Medulla oblongata (tissue), 1 donor: ENCODE data around the gene FGGY.
"Not testable (repeated sequence)": the region's sequence is repeated elsewhere in the genome, so short reads cannot be mapped to it uniquely, and the experiment has no call there.

Experiments
- DNase-seq: peaks from one replicate; pipeline ENCODE4 v3.0.0-alpha.2; 2015; ENCODE audit errors: extremely low spot score

Gene FGGY

DNA sequence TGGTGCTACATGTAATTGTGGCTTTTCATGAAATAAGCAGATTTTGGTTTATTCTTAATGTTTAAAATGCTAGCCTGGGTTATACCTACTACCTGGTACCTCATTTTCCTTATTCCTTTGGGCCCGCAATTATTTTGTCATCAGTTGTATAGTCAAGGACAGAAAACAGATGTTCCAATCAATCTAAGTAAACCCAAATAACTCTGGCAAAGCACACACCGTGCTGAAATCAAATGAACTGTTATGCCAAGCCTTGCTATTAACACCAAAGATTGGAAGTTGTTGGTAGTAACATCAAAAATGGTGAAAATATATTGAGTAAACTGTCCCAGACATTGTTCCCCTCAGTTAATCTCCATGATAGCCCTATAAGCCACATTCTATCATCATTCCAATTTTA is 248.9 kb downstream of the FGGY start:
- no peak for DNase-seq

DNA sequence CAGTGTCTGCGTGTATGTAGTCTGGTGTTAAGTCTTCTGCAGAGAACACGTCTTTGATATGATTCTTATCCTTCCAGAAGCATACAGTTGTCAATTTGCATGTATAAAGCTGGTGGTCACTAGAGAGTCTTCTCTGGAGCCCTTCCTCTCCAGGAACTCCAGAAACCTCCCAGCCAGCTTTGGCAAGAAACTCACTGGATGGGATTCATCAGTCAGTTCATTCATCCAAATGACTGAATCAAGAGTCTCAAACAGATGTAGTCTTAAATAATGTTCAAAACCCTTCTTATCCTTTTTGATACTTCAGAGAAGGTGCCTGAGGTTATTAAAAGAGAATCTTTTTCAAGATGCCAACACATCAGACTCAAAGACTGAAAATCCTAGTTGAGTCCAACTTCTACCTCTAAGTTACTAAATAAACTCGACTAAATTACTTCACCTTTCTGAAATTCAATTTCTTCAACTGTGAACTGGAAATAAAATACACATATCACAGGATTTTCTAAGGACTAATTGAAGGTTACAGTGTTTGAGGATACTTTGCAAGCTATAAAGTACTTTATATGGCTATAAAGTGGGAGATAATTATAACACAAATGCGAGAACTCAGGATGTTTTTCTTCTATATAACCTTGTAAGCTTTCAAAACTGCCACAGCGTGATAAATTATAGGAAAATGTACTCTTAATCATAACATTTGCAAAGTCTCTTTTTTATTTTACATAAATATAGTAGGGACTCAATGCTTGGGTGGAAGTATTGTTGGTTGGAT is 252.4 kb downstream of the FGGY start:
- no peak for DNase-seq

DNA sequence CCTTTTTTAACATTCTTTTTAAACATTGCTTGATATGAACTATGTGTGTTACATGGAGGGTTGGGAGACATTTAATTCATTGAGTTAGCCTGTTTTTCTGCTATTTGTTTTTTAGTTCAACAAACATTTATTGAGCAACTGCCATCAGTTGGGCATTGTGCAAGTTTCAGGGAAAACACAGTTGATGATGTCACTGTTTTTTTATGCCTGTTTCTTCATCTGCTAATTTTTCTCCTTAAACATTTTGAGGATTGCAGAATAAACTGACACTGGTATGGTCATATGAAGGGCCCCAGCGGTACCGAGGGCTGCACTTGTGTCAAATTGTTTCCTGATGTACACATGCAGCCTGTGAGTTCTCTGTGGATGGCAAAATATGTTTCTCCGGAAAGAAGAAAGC is 253.0 kb downstream of the FGGY start:
- no peak for DNase-seq

DNA sequence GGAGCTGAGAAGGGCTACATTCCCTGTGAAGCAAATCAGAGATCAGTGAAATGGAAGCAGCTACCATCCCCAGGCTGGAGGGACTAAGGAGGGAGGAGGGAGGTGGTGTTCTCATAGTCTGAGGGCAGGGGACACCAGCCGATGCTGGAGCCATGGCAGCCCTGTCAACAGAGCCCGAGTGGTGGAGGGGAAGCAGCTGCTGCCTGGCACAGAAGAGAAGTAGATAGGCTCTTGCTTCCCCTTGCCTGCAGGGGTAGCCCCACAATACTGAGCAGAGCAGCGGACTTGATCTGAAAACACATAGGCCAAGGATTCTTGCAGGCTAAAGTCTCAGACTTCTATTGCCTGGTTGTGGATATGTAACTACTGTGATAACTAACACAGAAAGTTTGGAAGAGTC is 255.1 kb downstream of the FGGY start:
- DNase-seq, result no peak

DNA sequence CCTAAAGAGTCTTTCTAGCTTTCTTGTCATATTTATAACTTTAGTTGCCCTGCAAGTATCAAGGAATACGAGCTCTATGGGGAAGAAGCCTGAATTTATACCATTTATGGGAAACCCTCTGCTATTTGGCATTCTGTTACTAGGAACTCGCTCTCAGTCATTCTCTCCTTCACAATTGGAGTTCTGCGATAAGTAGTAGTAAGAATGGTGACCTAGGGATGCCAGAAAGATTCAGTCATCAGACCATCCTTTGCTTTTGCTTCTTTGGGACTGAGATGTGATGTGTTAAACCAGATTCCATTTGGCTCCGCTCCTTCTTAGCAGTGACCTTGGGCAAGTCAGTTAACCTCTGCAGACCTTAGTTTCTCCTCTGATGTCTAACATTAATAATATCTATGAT is 256.5 kb downstream of the FGGY start:
- DNase-seq, result no peak

DNA sequence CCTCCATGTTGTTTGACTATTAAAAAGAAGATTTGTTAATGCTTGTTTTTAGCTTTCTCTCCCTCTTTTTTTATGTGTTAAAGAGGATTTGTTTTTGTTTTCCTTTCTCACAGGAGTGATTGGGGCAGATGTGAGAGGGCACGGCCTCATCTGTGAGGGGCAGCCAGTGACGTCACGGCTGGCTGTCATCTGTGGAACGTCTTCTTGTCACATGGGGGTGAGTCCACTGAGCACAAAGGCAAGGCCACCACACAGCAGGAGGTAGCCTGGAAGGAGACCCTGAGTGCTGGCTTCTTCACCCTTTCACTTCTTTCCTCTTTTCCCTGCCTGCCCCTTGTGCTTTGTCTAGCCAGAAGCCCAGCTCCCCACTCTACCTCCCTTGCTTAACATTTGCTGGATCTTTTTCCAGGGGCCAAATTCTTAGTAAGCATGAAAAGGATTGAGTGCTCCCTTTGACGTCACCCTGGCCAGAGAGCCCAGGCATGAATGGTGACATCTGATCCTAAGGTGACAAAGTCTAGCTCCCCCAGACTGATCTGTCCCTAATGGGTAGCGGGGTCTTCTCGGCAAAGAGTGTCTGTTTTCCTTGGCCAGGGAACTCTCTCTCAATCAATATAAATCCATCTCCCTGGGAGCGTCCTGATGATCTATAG is 257.2 kb downstream of the FGGY start:
- DNase-seq, result no peak

DNA sequence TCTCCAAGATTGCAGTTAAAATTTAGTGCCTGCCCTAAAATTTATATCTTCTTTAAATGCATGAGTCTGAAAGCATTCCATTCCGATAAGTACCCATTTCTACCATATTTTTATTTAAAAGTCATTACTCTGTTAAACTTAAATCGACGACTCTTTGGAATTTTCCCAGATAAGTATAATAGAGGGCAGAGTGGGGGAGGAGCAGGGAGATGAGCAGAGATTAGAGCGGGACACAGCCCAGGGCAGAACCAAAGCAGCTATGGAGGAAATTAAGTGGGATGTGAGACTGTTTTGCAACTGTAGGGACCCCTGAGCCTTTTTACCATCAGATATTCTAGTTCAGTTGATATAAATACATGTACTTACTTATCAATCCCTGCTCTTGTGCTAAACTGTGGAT is 257.9 kb downstream of the FGGY start:
- DNase-seq, result no peak

DNA sequence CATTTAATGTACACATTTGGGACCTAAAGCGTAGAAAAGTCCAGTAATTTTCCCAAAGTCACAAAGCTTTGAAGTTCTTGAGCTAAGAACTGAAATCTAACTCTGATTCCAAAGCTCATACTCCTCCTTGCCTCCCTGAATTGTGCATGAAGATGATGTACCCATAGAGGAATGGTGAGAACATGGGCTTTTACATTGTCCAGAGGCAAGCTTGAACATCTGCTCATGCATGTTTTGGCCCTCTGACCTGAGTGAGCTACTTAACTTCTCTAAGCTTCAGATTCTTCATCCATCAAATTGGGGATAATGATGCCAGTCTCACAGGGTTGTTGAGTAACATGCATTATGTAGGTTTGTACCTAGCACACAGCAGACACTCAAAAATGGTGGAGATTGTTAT is 259.5 kb downstream of the FGGY start:
- DNase-seq, result no peak

DNA sequence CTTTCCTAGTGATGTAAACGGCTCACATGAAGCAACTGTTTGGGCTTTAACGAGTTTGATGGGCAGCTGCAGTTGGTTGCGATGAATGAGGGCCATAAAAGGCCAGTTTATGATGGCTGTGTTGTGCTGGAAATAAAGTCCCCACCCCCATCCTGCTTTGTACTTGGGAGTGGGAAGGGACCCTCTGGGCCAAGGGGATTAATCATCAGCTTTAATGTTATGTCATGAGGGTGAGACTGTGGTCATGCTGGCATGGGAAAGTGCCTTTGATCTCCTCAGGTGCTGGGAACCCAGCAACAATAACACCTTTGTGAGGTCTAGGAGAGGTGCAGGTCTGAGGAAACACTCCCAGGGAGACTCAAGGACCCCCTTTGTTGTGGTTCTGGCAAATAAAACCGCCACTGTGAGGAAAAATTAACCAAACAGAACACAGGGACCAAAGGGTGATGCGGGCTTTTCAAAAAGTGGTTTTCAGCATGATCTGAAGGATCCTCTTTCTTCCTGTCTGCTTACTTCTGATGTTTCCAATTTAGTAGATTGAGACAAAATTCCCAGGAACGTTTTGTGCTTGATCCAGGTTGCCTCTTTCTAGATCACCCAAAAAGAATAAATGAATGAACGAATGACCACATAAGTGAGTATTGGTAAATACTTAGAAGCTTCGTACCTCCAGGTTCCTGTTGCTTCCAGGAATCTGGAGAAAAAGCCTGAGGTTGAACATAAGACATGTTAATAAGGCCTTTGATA is 260.1 kb downstream of the FGGY start:
- DNase-seq, result no peak

DNA sequence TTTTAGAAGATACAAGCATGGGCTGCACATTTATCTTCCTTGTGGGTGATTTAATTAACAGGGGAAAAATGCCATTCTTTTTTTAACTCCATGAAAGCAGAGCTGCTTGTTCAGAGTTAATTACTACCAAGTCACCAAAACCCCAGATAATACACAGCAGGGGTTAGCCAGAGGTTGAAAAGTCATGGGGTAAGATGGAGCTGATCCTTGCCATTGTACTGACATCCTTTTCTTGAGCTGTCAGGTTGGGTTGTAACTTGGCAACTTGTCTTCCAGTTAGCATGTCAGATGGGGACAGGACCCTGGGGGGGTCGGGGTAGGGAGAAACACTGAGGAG is 260.6 kb downstream of the FGGY start:
- no peak for DNase-seq

DNA sequence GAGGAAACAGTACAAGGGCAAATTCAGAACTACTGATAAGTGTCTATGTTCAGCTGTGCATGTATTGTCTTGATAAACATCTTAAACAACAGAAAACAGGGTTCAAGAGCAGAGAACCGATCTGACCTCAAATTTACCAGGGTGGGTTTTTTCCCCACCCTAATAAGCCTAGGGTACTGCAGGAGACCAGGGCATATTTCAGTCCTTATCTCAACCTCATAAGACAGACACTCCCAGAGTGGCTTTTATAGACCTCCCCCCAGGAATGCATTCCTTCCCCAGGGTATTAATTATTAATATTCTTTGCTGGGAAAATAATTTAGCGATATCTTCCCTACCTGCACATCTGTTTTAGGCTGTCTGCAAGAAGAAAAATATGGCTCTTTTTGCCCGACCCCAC is 261.7 kb downstream of the FGGY start:
- DNase-seq, result not testable (repeated sequence)

DNA sequence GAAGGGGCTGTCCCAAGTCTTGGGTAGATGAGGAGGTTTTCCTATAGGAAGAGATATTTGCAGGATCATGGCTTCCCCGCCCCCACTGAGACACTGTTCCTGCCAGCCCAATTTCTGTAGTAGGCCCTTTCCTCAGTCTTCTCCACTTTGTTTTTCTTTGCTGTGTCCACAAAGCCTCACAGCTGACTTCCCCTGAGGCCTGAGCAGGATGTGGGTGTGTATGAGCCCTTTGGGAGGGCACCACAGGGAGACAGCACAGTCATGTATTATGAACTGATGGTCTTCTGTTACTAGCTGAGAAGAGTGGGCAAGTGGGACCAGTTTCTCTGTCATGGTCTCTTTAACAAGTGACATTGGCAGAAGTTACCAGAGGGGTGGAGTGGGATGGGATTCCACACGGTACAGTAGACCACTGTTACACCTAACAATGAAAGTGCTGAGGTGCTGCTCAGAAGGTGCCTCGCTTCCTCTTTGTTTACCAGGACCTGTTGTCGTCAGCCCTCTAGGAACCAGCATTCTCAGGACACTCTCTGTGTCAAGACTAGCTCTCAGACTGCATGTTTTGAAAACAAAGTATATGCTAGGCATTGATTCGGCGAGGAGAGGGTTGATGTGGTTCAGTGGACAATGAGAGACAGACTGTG is 264.0 kb downstream of the FGGY start:
- DNase-seq, result no peak

DNA sequence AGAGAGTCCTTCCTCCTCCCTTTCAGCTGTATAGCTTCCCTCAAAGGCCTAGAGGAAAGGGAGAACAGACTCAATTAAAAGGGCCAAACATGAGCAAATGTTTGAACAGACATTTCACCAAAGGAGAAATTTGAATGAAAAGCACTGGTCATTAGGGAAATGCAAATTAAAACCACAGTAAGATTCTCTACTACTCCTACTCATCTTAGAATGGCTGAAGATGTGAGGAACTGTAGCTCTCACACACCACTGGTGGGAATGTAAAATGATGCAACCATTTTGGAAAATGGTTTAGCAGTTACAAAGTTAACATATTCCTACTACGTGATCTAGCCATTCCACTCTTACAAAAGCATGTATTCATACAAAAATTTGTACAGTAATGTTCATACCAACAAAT is 264.9 kb downstream of the FGGY start:
- no peak for DNase-seq

DNA sequence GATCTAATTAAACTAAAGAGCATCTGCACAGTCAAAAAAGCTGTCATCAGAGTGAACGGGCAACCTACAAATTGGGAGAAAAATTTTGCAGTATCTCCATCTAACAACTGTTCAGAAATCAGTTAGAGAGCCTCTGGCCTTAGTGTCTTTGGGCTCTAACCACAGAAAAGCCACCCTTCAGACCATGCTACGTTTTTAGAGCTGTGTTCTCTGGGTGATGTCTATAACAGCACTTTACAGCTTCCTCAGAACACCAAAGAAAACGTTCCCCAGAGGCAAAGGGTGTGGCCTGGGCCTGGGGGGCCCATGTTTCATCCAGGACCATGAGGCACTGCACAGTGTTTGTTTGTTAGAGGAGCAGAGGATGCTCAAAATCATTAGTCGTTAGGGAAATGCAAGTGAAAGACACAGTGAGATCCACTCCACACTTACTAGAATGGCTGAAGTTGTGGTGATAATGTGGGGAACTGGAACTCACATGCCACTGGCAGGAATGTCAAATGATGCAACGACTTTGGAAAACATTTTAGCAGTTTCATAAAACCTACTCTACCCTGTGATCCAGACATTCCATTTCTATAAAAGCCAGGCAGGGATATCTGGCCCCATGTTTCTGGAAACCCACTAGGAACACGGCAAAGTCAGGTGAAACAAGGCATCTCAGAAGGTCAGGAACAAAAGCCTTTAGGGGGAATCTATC is 267.4 kb downstream of the FGGY start:
- no peak for DNase-seq

DNA sequence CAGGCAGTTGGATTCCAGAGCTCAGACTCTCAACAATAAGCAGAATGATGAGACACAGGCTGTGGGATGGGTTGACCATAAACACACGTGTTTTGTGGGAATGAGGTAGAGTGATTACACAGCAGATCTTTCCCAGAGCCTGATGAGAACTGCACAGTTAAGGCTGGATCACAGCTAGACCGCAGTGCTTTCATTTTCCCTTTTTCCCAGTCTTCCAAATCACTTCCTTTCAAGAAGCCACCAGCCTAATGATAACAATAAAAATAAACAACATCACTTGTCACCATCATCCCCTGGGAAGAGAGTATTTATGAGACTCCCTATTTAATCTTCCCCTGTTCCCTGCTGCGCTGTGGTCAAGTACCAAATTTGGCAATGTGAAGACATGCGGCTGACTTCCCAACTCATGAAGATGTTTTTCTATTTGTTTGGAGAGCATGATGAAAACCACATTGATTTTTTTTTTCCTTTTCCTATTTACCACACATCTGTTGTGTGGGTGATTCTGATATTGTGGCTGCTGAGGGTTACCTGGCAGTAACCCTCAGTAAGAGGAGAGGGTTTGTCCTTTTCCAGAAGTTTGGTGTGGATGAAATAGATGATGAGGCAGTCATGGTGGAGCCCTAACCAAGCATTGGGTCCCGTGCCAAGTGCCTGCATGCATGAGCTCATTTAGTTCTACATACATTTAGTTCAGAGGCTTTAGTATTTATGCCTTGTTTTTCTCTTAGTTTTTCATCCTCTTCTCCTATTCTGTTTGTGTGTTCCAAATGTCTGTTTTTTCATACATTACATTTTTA is 268.9 kb downstream of the FGGY start:
- DNase-seq, result no peak

DNA sequence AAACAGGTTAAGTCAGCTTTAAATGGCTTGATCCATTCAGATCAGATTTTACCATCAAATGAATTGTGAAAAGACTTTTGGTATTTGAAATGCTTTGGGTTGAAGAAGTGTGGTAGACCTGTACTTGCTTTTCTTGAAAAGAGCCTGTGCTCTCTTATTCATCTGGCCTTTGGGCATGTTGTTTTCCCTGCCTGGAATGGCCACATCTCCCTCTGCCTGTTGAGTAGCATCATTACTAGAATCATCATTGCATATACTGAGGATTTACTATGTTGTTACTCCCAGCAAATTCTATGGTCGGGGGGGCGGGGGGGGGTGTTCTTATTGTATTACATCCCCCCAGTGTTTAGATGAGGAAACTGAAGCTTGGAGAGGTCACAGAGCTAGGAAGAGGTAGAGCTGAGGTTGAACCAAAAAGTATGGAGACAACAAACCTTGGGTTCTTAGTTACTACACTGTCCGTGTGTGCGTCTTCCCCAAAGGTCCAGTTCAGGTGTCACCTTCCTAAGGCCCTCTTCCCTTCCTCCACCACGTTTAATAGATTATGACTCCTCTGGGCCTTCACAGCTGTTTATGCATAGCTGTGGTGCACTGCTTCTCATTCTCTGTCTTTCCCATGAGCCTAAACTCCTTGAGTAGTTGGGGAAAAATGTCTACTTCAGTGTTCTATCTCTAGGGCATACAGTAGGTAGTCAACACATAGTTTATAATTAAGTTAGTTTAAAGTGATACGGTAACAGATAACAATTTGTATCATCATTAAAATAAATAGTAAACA is 271.5 kb downstream of the FGGY start:
- no peak for DNase-seq

DNA sequence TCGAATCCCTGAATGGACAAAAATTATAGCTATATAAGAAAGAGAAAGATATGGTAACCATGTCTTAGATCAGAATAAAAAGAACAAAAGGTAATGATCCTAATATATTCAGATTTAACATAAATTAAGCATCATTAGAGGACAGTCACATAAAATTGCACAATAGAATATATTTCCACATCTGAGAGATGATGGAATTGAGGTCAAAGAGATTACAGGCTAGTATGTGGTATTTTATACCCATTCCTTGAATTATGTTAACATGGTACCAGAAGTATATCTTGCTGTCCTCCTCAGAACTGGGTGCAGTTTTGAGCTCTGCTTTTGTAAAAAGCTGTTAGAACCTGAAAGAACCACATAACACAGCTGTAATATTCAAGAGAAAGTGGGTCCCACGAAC is 272.3 kb downstream of the FGGY start:
- DNase-seq, result no peak

DNA sequence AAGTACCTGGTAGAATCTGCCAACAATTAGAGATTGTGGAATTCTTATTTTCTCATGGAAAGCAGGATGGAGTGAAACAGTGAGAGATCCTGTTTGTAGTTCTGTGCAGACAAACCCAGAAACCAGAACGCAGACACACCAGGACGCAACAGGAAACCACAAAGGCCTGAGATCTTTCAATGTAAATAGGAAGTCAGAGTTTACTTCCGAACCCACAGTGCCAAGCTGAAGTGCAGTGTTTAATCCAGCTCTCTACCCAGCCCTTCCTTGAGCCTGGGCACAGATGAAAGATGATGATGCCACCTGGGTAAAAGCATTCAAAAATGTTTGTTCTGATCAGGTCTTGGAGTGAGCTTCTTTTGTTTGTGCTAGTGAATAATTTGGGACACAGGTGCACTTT is 273.6 kb downstream of the FGGY start:
- peak; percentile 81 for DNase-seq

DNA sequence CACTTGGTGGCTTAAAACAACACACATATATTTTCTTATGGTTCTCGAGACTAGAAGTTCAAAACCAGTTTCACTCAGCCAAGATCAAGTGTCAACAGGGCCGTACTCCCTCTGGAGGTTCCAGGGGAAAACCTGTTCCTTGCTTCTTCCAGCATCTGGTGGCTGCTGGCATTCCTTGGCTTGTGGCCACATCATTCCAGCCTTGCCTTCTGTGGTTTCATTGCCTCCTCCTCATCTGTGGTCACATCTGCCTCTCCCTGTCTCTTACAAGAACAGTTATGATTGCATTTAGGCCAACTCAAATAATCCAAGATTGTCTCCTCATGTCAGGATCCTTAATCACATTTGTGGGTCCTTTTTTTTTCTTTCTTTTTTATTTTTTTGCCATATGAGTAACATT is 277.2 kb downstream of the FGGY start:
- DNase-seq, result no peak

DNA sequence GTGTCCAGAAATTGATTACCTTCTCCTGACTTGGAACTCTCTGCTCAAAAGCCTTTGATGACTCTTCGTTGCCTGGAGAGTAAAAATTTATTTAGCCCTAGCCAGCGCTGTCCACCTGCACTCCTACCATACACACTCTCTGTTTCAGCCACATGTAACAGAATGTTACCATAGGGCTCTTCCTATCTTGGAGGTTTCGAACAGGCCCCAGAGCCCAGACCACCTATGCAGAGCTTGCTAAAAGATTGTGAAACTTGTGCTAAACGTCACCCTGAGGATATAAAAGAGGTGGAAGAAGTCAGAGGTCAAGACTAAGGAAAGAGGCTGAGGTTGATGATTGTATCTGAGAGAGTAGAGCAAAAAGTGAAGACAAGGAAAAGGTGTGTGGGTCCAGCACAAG is 280.9 kb downstream of the FGGY start:
- DNase-seq, result no peak
